ENCODE measurements around the gene PAN3.

Gene PAN3

GRCh38 chr13:28314879-28315278 is 176.5 kb downstream of the PAN3 start:
- DNase-seq, result no peak

- DNase-seq, result no peak
Measured at GRCh38 chr13:28316129-28316528, 177.8 kb downstream of the PAN3 start.

GRCh38 chr13:28316836-28317235 is 178.5 kb downstream of the PAN3 start:
- DNase-seq, result no peak

- no peak for DNase-seq
Measured at GRCh38 chr13:28318496-28318895, 180.2 kb downstream of the PAN3 start.

- DNase-seq, result no peak
Measured at GRCh38 chr13:28319528-28319927, 181.2 kb downstream of the PAN3 start.

GRCh38 chr13:28320209-28320608 is 181.9 kb downstream of the PAN3 start:
- DNase-seq, result no peak

GRCh38 chr13:28320884-28321574 is 182.7 kb downstream of the PAN3 start:
- DNase-seq, result no peak

GRCh38 chr13:28321756-28322155 is 183.4 kb downstream of the PAN3 start:
- no peak for DNase-seq

GRCh38 chr13:28322256-28322905 is 184.0 kb downstream of the PAN3 start:
- no peak for DNase-seq

GRCh38 chr13:28324181-28324789 is 185.9 kb downstream of the PAN3 start:
- peak; percentile 36 for DNase-seq

GRCh38 chr13:28325022-28325421 is 186.7 kb downstream of the PAN3 start:
- no peak for DNase-seq

- no peak for DNase-seq
Measured at GRCh38 chr13:28326056-28326455, 187.7 kb downstream of the PAN3 start.

GRCh38 chr13:28327373-28328270 is 189.3 kb downstream of the PAN3 start:
- no peak for DNase-seq

GRCh38 chr13:28328271-28328607 is 189.9 kb downstream of the PAN3 start:
- no peak for DNase-seq

GRCh38 chr13:28329395-28330158 is 191.2 kb downstream of the PAN3 start:
- DNase-seq, result no peak

GRCh38 chr13:28333204-28333881 is 195.0 kb downstream of the PAN3 start:
- DNase-seq, result no peak

- DNase-seq, result no peak
Measured at GRCh38 chr13:28336193-28336657, 197.9 kb downstream of the PAN3 start.

- no peak for DNase-seq
Measured at GRCh38 chr13:28337166-28338005, 199.0 kb downstream of the PAN3 start.

GRCh38 chr13:28338006-28338574 is 199.7 kb downstream of the PAN3 start:
- DNase-seq, result no peak

GRCh38 chr13:28338742-28339141 is 200.4 kb downstream of the PAN3 start:
- DNase-seq, result no peak

GRCh38 chr13:28339419-28339818 is 201.1 kb downstream of the PAN3 start:
- no peak for DNase-seq

All from activated T-cell treated with anti-CD3 and anti-CD28 coated beads, Interleukin-2, amount 50 U/mL, for 1 hour (primary cell).